ENCODE measurements around the gene RAB6B.

The RAB6B gene

DNA sequence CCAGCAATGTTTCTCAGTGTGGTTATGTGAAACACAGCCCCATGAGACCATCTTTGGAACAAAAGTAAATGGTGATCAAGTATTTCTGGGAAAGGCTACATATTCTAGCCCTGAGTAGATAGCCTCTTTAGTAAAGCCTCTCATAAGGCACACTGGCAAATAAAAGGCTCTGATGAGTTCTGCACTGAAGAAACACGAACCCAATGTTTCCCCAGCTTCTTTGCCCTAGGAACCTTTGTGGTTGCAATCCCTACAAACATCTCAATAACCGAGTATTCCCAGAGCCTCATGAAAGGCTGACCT lies 41.8 kb downstream of the RAB6B start:
- no peak overlapping the region for H3K27ac ChIP-seq (ENCODE audit: low read depth, low read length)
- no peaks in the 10 kb centered on the region for H3K36me3 ChIP-seq (ENCODE audit: control insufficient read depth, insufficient read depth, low read length)
- no peaks in the 10 kb centered on the region for H3K27me3 ChIP-seq (ENCODE audit: control insufficient read depth, insufficient read depth, low read length)
- no peak overlapping the region for H3K4me3 ChIP-seq (ENCODE audit: low read length)
- no peak overlapping the region for H3K9ac ChIP-seq (ENCODE audit: low read length)
- H3K4me1 ChIP-seq (ENCODE audit: control insufficient read depth, insufficient read depth, low read length): no peaks in the 10 kb centered on the region

DNA sequence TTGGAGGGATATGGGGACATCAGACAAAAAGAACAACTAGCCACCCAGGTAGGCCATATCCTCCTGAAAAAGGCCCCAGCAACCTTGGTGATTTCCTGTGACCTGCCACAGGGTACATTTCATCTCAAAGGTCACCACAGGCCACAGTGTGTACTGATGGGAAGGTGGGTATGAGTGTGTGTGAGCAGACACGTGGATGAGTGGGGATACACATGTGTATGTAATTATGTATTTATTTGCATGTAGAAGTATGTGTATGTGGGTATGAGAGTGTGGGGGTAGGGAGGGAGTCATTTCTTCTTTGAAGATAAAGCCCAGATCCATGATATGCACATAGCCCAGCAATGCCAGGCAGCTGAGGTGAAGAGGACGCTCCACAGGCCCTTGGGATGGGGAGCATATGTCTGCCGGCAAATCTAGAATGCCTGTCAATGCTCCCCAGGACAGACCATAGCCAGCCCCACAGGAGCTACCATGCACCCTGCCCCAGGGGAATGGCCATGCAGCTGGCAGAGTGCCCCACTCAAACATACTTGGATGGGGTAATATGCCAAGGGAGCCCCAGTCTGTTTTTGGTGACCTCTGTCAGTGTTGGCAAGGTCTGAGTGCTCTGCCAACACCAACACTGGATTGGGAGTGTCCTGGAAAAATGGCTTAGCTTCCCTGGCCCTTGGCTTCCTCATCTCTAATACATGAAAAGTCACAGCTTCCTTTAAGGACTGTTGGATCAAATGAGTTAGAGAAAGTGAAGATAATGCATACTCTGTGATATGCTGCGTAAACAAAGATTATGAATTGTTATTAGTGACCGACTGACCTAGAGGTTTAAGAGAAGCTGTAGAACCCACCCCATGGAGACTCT lies 42.4 kb downstream of the RAB6B start:
- Histone ChIP-seq H3K4me3 (ENCODE audit: low read length) (no peak overlapping the region), H3K9ac (ENCODE audit: low read length) (no peak overlapping the region), H3K4me1 (ENCODE audit: control insufficient read depth, insufficient read depth, low read length) (no peaks in the 10 kb centered on the region), H3K36me3 (ENCODE audit: control insufficient read depth, insufficient read depth, low read length) (no peaks in the 10 kb centered on the region), H3K27me3 (ENCODE audit: control insufficient read depth, insufficient read depth, low read length) (no peaks in the 10 kb centered on the region), H3K27ac (ENCODE audit: low read depth, low read length) (no peak overlapping the region)

DNA sequence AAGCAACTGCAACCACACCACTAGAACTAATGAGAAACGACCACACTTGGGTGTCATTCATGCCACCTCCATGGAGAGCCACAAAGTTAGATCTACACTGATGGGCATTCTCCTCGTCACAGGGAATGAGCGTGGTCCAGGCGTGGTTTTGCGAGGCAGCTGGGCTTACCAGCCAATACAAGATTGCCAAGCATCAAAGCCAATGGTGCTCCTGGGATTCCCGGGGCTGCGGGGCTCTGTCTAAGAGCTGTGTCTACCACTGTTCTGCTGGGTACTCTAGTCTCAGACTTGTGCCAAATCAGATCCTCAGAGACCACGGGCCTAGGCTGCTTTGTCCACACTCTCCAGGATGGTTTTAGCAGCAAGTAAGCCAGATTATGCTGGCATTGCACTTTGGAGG lies 43.8 kb downstream of the RAB6B start:
- Histone ChIP-seq H3K4me1 (ENCODE audit: control insufficient read depth, insufficient read depth, low read length) (no peaks in the 10 kb centered on the region), H3K36me3 (ENCODE audit: control insufficient read depth, insufficient read depth, low read length) (no peaks in the 10 kb centered on the region), H3K27ac (ENCODE audit: low read depth, low read length) (no peak overlapping the region), H3K27me3 (ENCODE audit: control insufficient read depth, insufficient read depth, low read length) (no peaks in the 10 kb centered on the region), H3K4me3 (ENCODE audit: low read length) (no peak overlapping the region), H3K9ac (ENCODE audit: low read length) (no peak overlapping the region)

DNA sequence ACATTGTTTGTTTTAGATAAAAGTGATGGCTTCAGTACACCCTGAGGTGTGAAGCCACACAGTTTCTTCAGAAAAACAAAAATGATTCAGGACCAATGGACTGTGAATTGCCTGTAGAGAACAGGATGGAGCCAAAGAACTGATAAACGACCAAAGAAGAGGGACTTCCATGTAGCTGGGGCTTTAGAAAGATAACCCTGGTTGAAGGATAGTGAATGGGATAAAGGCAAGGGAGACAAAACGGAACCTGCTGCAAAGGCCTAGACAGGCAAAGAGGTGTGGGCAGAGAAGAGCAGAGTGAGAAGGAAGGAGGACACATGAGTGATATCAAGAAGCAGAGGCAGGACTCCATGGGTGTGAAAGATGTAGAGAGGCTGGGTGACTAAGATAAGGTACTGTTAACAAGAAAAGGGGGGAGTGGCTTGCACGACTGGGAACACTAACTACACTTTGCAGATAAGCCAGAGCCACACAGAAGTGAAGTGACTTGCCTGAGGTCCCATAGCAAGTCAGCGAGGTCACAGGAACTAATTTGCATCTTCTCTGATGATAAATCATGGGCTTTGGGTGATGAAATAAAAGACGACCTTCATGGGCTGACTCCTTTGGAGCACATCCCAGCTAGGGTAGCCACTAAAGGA lies 44.3 kb downstream of the RAB6B start:
- Histone ChIP-seq H3K27me3 (ENCODE audit: control insufficient read depth, insufficient read depth, low read length) (no peaks in the 10 kb centered on the region), H3K4me1 (ENCODE audit: control insufficient read depth, insufficient read depth, low read length) (no peaks in the 10 kb centered on the region), H3K9ac (ENCODE audit: low read length) (no peak overlapping the region), H3K36me3 (ENCODE audit: control insufficient read depth, insufficient read depth, low read length) (no peaks in the 10 kb centered on the region), H3K27ac (ENCODE audit: low read depth, low read length) (no peak overlapping the region), H3K4me3 (ENCODE audit: low read length) (no peak overlapping the region)

DNA sequence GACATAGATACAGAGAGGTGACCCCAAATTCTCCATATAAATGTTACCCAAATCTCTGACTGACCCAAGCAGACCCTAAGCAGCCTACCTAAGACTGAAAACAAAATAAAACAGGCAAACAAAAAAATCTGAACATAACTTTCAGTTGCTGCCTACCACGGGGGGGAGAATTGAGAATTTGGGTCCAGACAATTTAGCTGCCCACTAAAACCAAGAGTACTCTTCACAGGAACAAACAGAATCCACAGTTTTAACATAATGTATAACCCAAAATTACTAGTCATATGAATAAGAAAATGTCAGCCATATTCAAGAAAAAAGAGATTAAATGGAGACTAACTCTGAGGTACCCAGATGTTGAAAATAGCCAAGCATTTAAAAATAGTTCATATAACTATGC lies 45.6 kb downstream of the RAB6B start:
- Histone ChIP-seq H3K9ac (ENCODE audit: low read length) (no peak overlapping the region), H3K4me3 (ENCODE audit: low read length) (no peak overlapping the region), H3K27ac (ENCODE audit: low read depth, low read length) (no peak overlapping the region), H3K4me1 (ENCODE audit: control insufficient read depth, insufficient read depth, low read length) (no peaks in the 10 kb centered on the region), H3K27me3 (ENCODE audit: control insufficient read depth, insufficient read depth, low read length) (no peaks in the 10 kb centered on the region), H3K36me3 (ENCODE audit: control insufficient read depth, insufficient read depth, low read length) (no peaks in the 10 kb centered on the region)

DNA sequence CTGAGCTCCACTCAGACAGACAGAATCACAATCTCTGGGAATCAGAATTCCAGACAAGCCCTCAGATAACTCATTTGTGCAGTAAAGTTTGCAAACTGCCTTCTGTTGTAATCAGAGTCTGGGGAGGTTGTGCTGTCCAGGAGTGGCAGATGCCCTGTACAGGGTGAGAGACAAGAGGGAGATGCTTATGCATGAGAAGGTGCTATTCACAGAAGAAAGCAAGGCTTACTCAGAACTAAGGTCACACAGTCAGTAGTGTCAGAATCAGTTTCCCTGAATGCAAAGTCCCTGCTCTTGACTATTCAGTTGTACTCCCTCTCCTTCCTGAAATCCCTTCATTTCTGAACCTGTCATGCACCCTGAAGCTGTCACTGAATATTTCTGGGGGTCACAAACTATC lies 46.3 kb downstream of the RAB6B start:
- Histone ChIP-seq H3K27me3 (ENCODE audit: control insufficient read depth, insufficient read depth, low read length) (no peaks in the 10 kb centered on the region), H3K9ac (ENCODE audit: low read length) (no peak overlapping the region), H3K27ac (ENCODE audit: low read depth, low read length) (no peak overlapping the region), H3K4me3 (ENCODE audit: low read length) (no peak overlapping the region), H3K36me3 (ENCODE audit: control insufficient read depth, insufficient read depth, low read length) (no peaks in the 10 kb centered on the region), H3K4me1 (ENCODE audit: control insufficient read depth, insufficient read depth, low read length) (no peaks in the 10 kb centered on the region)

DNA sequence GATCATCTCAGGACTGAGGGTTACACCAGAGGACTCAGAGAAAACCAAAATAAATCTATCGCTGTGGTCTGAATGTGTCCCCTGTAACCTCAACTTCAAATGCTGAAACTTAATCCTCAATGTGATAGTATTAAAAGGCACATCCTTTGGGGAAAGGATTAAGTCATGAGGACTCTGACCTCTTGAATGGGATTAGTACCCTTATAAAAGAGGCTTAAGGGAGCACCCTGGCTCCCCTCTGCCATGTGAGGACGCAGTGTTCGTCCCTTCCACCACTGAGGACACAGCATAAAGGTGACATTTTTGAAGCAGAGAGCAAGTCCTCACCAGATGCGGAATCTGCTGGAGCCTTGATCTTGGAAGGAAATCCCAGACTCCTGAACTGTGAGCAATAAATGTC lies 50.6 kb downstream of the RAB6B start:
- Histone ChIP-seq H3K27ac (ENCODE audit: low read depth, low read length) (no peak overlapping the region), H3K9ac (ENCODE audit: low read length) (no peak overlapping the region), H3K4me1 (ENCODE audit: control insufficient read depth, insufficient read depth, low read length) (no peaks in the 10 kb centered on the region), H3K27me3 (ENCODE audit: control insufficient read depth, insufficient read depth, low read length) (no peaks in the 10 kb centered on the region), H3K4me3 (ENCODE audit: low read length) (no peak overlapping the region), H3K36me3 (ENCODE audit: control insufficient read depth, insufficient read depth, low read length) (no peaks in the 10 kb centered on the region)

DNA sequence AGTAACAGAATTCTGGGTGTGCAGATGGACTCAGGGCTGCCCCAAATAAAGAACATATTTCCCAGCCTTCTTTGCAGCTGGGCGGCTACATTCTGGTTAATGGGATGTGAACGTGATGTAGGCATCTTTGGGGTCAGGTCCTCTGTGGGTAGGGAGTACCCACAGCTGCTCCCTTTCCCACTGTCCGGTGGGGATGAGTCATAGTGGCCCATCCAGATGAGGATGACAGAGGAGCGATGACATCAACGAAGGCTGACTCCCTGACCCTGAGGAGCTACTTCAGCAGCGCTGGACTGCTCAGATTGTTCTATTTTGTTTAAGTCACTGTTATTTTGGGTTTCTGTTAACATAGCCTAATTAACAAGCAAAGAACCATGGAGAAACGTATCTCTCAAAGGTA lies 52.0 kb downstream of the RAB6B start:
- Histone ChIP-seq H3K36me3 (ENCODE audit: control insufficient read depth, insufficient read depth, low read length) (no peaks in the 10 kb centered on the region), H3K4me3 (ENCODE audit: low read length) (no peak overlapping the region), H3K9ac (ENCODE audit: low read length) (no peak overlapping the region), H3K27ac (ENCODE audit: low read depth, low read length) (no peak overlapping the region), H3K27me3 (ENCODE audit: control insufficient read depth, insufficient read depth, low read length) (no peaks in the 10 kb centered on the region), H3K4me1 (ENCODE audit: control insufficient read depth, insufficient read depth, low read length) (no peaks in the 10 kb centered on the region)

DNA sequence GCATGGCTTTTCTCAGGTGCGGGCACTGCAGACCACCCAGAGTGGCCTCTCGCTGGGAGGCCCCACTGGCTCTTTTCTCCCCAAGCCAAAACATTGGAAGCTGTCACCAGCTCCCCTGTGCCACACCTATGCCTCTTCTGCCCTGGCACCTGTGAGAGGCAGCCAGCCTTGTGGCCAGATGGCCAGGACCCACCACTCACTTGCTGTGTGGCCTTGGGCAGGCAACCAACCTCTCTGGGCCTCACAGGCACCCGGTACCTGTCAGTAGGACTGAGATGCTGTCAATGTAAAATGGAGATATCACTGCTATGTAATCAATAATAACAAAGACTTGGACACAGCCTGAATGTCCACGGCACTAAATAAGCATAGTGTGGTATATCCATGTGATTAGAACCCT lies 53.5 kb downstream of the RAB6B start:
- Histone ChIP-seq H3K27ac (ENCODE audit: low read depth, low read length) (no peak overlapping the region), H3K27me3 (ENCODE audit: control insufficient read depth, insufficient read depth, low read length) (no peaks in the 10 kb centered on the region), H3K9ac (ENCODE audit: low read length) (no peak overlapping the region), H3K36me3 (ENCODE audit: control insufficient read depth, insufficient read depth, low read length) (no peaks in the 10 kb centered on the region), H3K4me3 (ENCODE audit: low read length) (no peak overlapping the region), H3K4me1 (ENCODE audit: control insufficient read depth, insufficient read depth, low read length) (no peaks in the 10 kb centered on the region)

DNA sequence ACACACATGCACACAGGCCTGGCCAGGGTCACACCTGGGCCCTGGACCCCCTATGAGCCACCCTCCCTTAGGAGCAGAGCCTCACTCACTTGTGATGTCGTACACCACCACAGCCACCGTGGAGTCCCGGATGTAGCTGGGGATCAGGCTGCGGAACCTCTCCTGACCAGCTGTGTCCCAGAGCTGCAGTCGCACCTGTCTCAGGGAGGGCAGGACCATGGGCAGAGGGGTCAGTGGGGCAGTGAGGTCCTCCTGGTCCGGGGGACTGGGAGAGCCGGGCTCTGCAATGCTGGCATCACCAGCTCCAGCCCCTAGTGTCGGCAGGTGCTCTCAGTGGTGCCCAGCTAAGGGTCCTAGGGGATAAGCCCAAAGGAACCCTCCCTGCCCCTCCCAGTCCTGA lies 54.5 kb downstream of the RAB6B start:
- Histone ChIP-seq H3K27me3 (ENCODE audit: control insufficient read depth, insufficient read depth, low read length) (no peaks in the 10 kb centered on the region), H3K9ac (ENCODE audit: low read length) (no peak overlapping the region), H3K4me3 (ENCODE audit: low read length) (no peak overlapping the region), H3K36me3 (ENCODE audit: control insufficient read depth, insufficient read depth, low read length) (no peaks in the 10 kb centered on the region), H3K27ac (ENCODE audit: low read depth, low read length) (no peak overlapping the region), H3K4me1 (ENCODE audit: control insufficient read depth, insufficient read depth, low read length) (no peaks in the 10 kb centered on the region)

DNA sequence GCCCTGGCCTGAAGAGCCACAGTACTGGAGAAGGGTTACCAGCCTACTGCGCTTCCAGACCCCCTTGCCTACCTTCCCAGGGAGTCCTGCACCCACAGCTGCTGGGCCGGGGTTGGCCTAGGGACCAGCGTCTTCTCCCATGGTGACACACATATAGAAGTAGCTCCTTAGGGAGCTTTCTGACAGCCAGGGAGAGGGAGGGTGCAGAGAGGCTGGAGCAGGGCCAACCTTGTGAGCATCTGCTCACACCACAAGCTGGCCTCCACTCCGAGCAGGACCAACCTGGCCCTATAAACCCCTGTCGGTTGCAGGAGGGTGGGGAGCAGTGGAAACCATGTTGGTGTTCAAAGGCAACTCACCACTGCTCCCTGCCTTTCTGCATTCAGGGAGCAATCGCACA lies 54.9 kb downstream of the RAB6B start:
- no peaks in the 10 kb centered on the region for H3K36me3 ChIP-seq (ENCODE audit: control insufficient read depth, insufficient read depth, low read length)
- no peak overlapping the region for H3K27ac ChIP-seq (ENCODE audit: low read depth, low read length)

DNA sequence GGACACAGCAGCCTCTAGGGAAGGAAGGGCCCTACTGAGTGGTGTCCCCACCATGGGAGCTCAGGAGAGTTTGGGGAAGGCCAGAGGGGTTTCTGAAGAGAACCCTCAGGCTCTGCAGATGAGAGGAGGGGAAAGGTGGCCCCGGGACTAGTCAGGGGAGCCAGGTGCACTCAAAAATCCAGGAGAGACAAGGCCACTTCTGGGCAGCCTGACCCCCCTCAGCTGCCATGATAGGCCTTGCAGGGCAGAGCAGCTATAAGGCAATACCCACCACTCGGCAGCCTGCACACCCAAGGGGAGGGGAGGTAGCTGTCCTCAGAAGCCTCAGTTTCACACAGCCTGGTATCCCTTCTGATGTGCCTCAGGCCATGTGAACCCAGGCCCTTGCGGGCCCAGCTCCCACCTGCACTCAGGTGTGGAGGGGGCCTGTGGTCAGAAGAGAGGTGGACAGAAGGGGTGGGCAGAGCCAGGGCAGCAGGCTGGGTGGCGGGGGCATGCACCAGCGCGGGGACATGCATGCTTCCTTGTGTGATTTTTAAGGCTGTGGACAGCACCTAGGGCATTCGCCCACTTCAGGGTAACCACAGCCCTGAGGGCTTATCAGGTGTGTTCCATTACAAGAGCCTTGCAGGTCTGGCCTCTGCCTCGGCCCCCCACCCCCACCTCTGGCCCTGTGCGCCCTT lies 55.5 kb downstream of the RAB6B start:
- no peak overlapping the region for H3K9ac ChIP-seq (ENCODE audit: low read length)
- no peaks in the 10 kb centered on the region for H3K36me3 ChIP-seq (ENCODE audit: control insufficient read depth, insufficient read depth, low read length)
- no peaks in the 10 kb centered on the region for H3K4me1 ChIP-seq (ENCODE audit: control insufficient read depth, insufficient read depth, low read length)
- no peak overlapping the region for H3K27ac ChIP-seq (ENCODE audit: low read depth, low read length)
- no peaks in the 10 kb centered on the region for H3K27me3 ChIP-seq (ENCODE audit: control insufficient read depth, insufficient read depth, low read length)
- H3K4me3 ChIP-seq (ENCODE audit: low read length): no peak overlapping the region

More for the DNA sequence above, 54.9 kb downstream of the RAB6B start:
- no peak overlapping the region for H3K9ac ChIP-seq (ENCODE audit: low read length)
- no peaks in the 10 kb centered on the region for H3K4me1 ChIP-seq (ENCODE audit: control insufficient read depth, insufficient read depth, low read length)
- no peak overlapping the region for H3K4me3 ChIP-seq (ENCODE audit: low read length)
- no peaks in the 10 kb centered on the region for H3K27me3 ChIP-seq (ENCODE audit: control insufficient read depth, insufficient read depth, low read length)
